NCI-H1048 (cell line): ENCODE results near the gene APOLD1.
"Not testable (repeated sequence)": the region's sequence is repeated elsewhere in the genome, so short reads cannot be mapped to it uniquely, and the experiment has no call there.

Experiments used
- DNase-seq: peaks from one replicate; lab custom pipeline; 2025; lab: John Stamatoyannopoulos, UW

Gene APOLD1

GRCh38 chr12:12807970-12808702, 22.7 kb downstream of the APOLD1 start:
- no peak for DNase-seq

- DNase-seq, result no peak
Observed at GRCh38 chr12:12810553-12811021, 25.1 kb downstream of the APOLD1 start.

- DNase-seq, result no peak
Observed at GRCh38 chr12:12811343-12811742, 25.9 kb downstream of the APOLD1 start.

- no peak for DNase-seq
Observed at GRCh38 chr12:12812174-12812573, 26.7 kb downstream of the APOLD1 start.

- DNase-seq, result no peak
Observed at GRCh38 chr12:12812618-12813119, 27.2 kb downstream of the APOLD1 start.

GRCh38 chr12:12813120-12814101, 28.0 kb downstream of the APOLD1 start, which contains the start of gene DDX47:
Gene DDX47, plus strand, starts transcription at chr12:12813346. Its CDS starts 22 bp downstream, at chr12:12813368.
- peak; percentile 86 for DNase-seq

- DNase-seq, result no peak
Observed at GRCh38 chr12:12817616-12818015, 32.2 kb downstream of the APOLD1 start.

GRCh38 chr12:12818701-12819100, 33.2 kb downstream of the APOLD1 start:
- DNase-seq, result no peak

GRCh38 chr12:12819221-12819620, 33.8 kb downstream of the APOLD1 start:
- DNase-seq, result no peak

GRCh38 chr12:12819752-12820311, 34.4 kb downstream of the APOLD1 start:
- no peak for DNase-seq

- not testable (repeated sequence) for DNase-seq
Observed at GRCh38 chr12:12820376-12820775, 34.9 kb downstream of the APOLD1 start.

- DNase-seq, result no peak
Observed at GRCh38 chr12:12821975-12822374, 36.5 kb downstream of the APOLD1 start.

- DNase-seq, result no peak
Observed at GRCh38 chr12:12822886-12823285, 37.4 kb downstream of the APOLD1 start.

GRCh38 chr12:12823300-12823699, 37.8 kb downstream of the APOLD1 start:
- DNase-seq, result no peak

- DNase-seq, result no peak
Observed at GRCh38 chr12:12823811-12824210, 38.4 kb downstream of the APOLD1 start.

GRCh38 chr12:12835378-12836146, 50.1 kb downstream of the APOLD1 start:
- no peak for DNase-seq

- no peak for DNase-seq
Observed at GRCh38 chr12:12836571-12836970, 51.1 kb downstream of the APOLD1 start.

GRCh38 chr12:12837025-12837812, 51.8 kb downstream of the APOLD1 start:
- DNase-seq, result peak; percentile 46

GRCh38 chr12:12837813-12838153, 52.3 kb downstream of the APOLD1 start:
- no peak for DNase-seq

- no peak for DNase-seq
Observed at GRCh38 chr12:12839003-12839395, 53.5 kb downstream of the APOLD1 start.

GRCh38 chr12:12839439-12839838, 54.0 kb downstream of the APOLD1 start:
- not testable (repeated sequence) for DNase-seq
